Gastroesophageal sphincter (tissue), 3 donors: ENCODE measurements around the gene ARHGEF2.

ENCODE experiments used
- CTCF ChIP-seq, 4 experiments: fragments of 200-600 bp in 2 of 4; fragments of 450-650 bp in 2 of 4; sonication (generic) in 1 of 4; IDR thresholded peaks; one replicate each; pipeline ENCODE4 v1.5.1; 2017 to 2019; ENCODE audit warnings: antibody characterized with exemption in 4 of 4, mild to moderate bottlenecking in 2 of 4, moderate library complexity in 2 of 4
- EP300 ChIP-seq: sonication (generic); formaldehyde crosslinking; IDR thresholded peaks from one replicate; pipeline ENCODE4 v1.6.1; 2017; ENCODE audit warnings: antibody characterized with exemption, mild to moderate bottlenecking

- TF ChIP-seq EP300 (no peak), CTCF (IDR thresholded peaks at IDR 0.05) (no peak)
Measured at GRCh38 chr1:155978973-155979429, 654 bp upstream of the ARHGEF2 start.
